Panc1 (cell line): ENCODE measurements around the gene ARMCX4. TPM values are rescaled to one million over a fixed set of nuclear protein-coding genes. Genes with fewer than 3 reads are reported as not detected.

Experiments used
- ATAC-seq: fragments of 200-7000 bp; cut with Tn5 transposase; 2 replicates; pipeline ENCODE4 v1.9.1; 2020; ENCODE audit warnings: mild to moderate bottlenecking, moderate library complexity
- BruUV-seq: library from RNA; stranded (reverse); fragments of 400-500 nt; replicated peaks from 2 replicates; lab custom pipeline; 2021; lab: Mats Ljungman, UMichigan
- CTCF ChIA-PET: fragments of 300-600 bp; sonication (Branson Sonifier 250); formaldehyde crosslinking; loops from one replicate; lab custom pipeline; 2022; ENCODE audit warnings: antibody characterized with exemption; lab: Charles Lee
- POLR2A ChIA-PET: fragments of 300-600 bp; sonication (Branson Sonifier 250); formaldehyde crosslinking; loops from one replicate; lab custom pipeline; 2022; ENCODE audit warnings: antibody characterized with exemption; lab: Charles Lee
- DNase-seq: peaks from one replicate; pipeline ENCODE4 v3.0.0-alpha.2; 2010; ENCODE audit warnings: low read depth, low spot score
- H3K27ac ChIP-seq: 2 replicates; pipeline ENCODE4 v1.5.1; 2011; ENCODE audit warnings: mild to moderate bottlenecking, low read length, inconsistent platforms
- H3K27me3 ChIP-seq: fragments of 200-500 bp; sonication (Bioruptor generic); 2 replicates; pipeline ENCODE4 v1.6.0; 2014; ENCODE audit warnings: low read length, inconsistent platforms; ENCODE audit not compliant: control insufficient read depth, insufficient read depth
- H3K36me3 ChIP-seq: fragments of 200-500 bp; sonication (Bioruptor generic); 2 replicates; pipeline ENCODE4 v1.5.1; 2014; ENCODE audit warnings: inconsistent platforms, mild to moderate bottlenecking, low read length, moderate library complexity; ENCODE audit not compliant: control insufficient read depth, insufficient read depth
- H3K4me1 ChIP-seq: 2 replicates; pipeline ENCODE4 v1.5.1; 2011; ENCODE audit warnings: inconsistent platforms, mild to moderate bottlenecking, low read length, moderate library complexity; ENCODE audit not compliant: control insufficient read depth, insufficient read depth
- H3K4me3 ChIP-seq, 2 experiments: 2 replicates each; pipeline ENCODE4 v1.5.1; 2011 to 2012; ENCODE audit warnings: low read depth in 2 of 2, low read length in 2 of 2, mild to moderate bottlenecking in 2 of 2, inconsistent platforms in 1 of 2, moderate library complexity in 1 of 2
- H3K9me3 ChIP-seq: fragments of 200-500 bp; sonication (Bioruptor generic); 2 replicates; pipeline ENCODE4 v1.5.1; 2014; ENCODE audit warnings: low read depth, mild to moderate bottlenecking, inconsistent platforms, low read length, moderate library complexity; ENCODE audit not compliant: control insufficient read depth, insufficient read depth
- CTCF ChIP-seq: fragments of 450-650 bp; IDR thresholded peaks from 2 replicates; pipeline ENCODE4 v1.5.1; 2017; ENCODE audit warnings: mild to moderate bottlenecking
- POLR2AphosphoS5 ChIP-seq: IDR thresholded peaks from 2 replicates; pipeline ENCODE4 v1.6.1; 2012; ENCODE audit warnings: mild to moderate bottlenecking, low read depth, low read length, moderate library complexity
- REST ChIP-seq, 2 experiments: IDR thresholded peaks; 2 replicates each; pipeline ENCODE4 v1.6.1; 2011 to 2012; ENCODE audit warnings: low read depth in 2 of 2, control low read depth in 1 of 2, low read length in 1 of 2, mild to moderate bottlenecking in 1 of 2, moderate library complexity in 1 of 2; ENCODE audit not compliant: insufficient read depth in 1 of 2
- SIN3A ChIP-seq: IDR thresholded peaks from 2 replicates; pipeline ENCODE4 v1.6.1; 2012; ENCODE audit warnings: low read depth, mild to moderate bottlenecking, low read length, moderate library complexity, borderline replicate concordance; ENCODE audit not compliant: insufficient read depth
- TCF7L2 ChIP-seq: IDR thresholded peaks from 2 replicates; pipeline ENCODE4 v1.6.1; 2011; ENCODE audit warnings: mild to moderate bottlenecking, low read depth, low read length, inconsistent platforms
- in situ Hi-C: cut with HindIII; loops from 2 replicates; pipeline ENCODE4 v1.10.0; 2016; ENCODE audit warnings: low sequenced_read_pairs, low pct_unique_long_range_greater_than_20kb
- intact Hi-C: fragments of 100-400 bp; cut with micrococcal nuclease; formaldehyde crosslinking; loops from one replicate; pipeline ENCODE4 v1.10.0; 2022; ENCODE audit not compliant: unreplicated experiment
- total RNA-seq: library from RNA; stranded (reverse); gene quantifications from one replicate; pipeline ENCODE4 v1.2.1, GENCODE V29; 2021; ENCODE audit not compliant: unreplicated experiment

Gene ARMCX4
- total RNA-seq, 1 experiment from 2014 or later, result 5.0 TPM

GRCh38 chrX:101449279-101449678 is 36.0 kb upstream of the ARMCX4 start:
- no peak for TF ChIP-seq REST (IDR thresholded peaks at IDR 0.05; ENCODE audit: insufficient read depth in 1 of 2, low read depth in 2 of 2, low read length in 1 of 2)
- in situ Hi-C loops (no loop called here), intact Hi-C loops (no loop called here)
- no peaks in the 10 kb centered on the region for H3K27me3 ChIP-seq
- ChIA-PET CTCF (no interaction called here), POLR2A (no interaction called here)
- no peak for ATAC-seq
- H3K9me3 ChIP-seq, result no peaks in the 10 kb centered on the region
- no TSS peak for BruUV-seq
- H3K4me3 ChIP-seq, result no peak overlapping the region
- no peaks in the 10 kb centered on the region for H3K4me1 ChIP-seq
- no peak for DNase-seq
- H3K27ac ChIP-seq, result no peak overlapping the region
- no peaks in the 10 kb centered on the region for H3K36me3 ChIP-seq

- no peak for DNase-seq
- Histone ChIP-seq H3K36me3 (no peaks in the 10 kb centered on the region), H3K9me3 (no peaks in the 10 kb centered on the region), H3K27ac (no peak overlapping the region), H3K4me3 (no peak overlapping the region), H3K4me1 (no peaks in the 10 kb centered on the region), H3K27me3 (no peaks in the 10 kb centered on the region)
- intact Hi-C loops, result no loop called here
- ChIA-PET POLR2A (no interaction called here), CTCF (no interaction called here)
- BruUV-seq, result no TSS peak
- no peak for TF ChIP-seq CTCF
- no peak for TF ChIP-seq TCF7L2
- TF ChIP-seq POLR2AphosphoS5, result no peak
- TF ChIP-seq REST (IDR thresholded peaks at IDR 0.05; ENCODE audit: insufficient read depth in 1 of 2, low read depth in 2 of 2, low read length in 1 of 2), result no peak
- TF ChIP-seq SIN3A, result no peak
- no peak for ATAC-seq
- in situ Hi-C loops, result no loop called here
Observed at GRCh38 chrX:101450085-101450484, 35.2 kb upstream of the ARMCX4 start.
